Measurements from ENCODE around the gene UNC5B.

GRCh38 chr10:71237843-71238623 lies 25.7 kb downstream of the UNC5B start:
- TF ChIP-seq TAF1 (IDR thresholded peaks at IDR 0.05; ENCODE audit: low read depth, low read length) (no peak), POLR2A (IDR thresholded peaks at IDR 0.05; ENCODE audit: low read depth, low read length) (no peak), POLR2AphosphoS5 (IDR thresholded peaks at IDR 0.05; ENCODE audit: low read depth, low read length) (no peak)
